Testis (tissue), 2 donors: ENCODE data around the gene SPATC1L.

ENCODE experiments used
- CTCF ChIP-seq, 3 experiments: fragments of 450-650 bp in 2 of 3; fragments of 200-600 bp in 1 of 3; sonication (generic) in 1 of 3; IDR thresholded peaks; one replicate each; pipeline ENCODE4 v1.5.1; 2016 to 2019; ENCODE audit warnings: antibody characterized with exemption in 3 of 3, mild to moderate bottlenecking in 2 of 3, moderate library complexity in 1 of 3
- POLR2A ChIP-seq: fragments of 450-650 bp; IDR thresholded peaks from one replicate; pipeline ENCODE4 v1.6.1; 2017; ENCODE audit warnings: antibody characterized with exemption, mild to moderate bottlenecking, moderate library complexity

GRCh38 chr21:46151989-46152926 lies 32.0 kb downstream of the SPATC1L start:
- TF ChIP-seq POLR2A (no peak), CTCF (IDR thresholded peaks at IDR 0.05) (no peak)
